HS-5 (cell line): Measurements from ENCODE around the gene RRAGA.
"Not testable (repeated sequence)": the region's sequence is repeated elsewhere in the genome, so short reads cannot be mapped to it uniquely, and the experiment has no call there.

ENCODE experiments used
- DNase-seq: peaks from one replicate; pipeline ENCODE4 v3.0.0-alpha.2; 2012; ENCODE audit warnings: low read depth

The RRAGA gene

GRCh38 chr9:19048966-19049916, at the start of gene RRAGA:
Gene RRAGA, plus strand, starts transcription at chr9:19049427. Its CDS starts 233 bp downstream, at chr9:19049660.
- peak; percentile 67 for DNase-seq

GRCh38 chr9:19000133-19000532, 49.1 kb upstream of the RRAGA start:
- DNase-seq = no peak

- DNase-seq = no peak
Observed at GRCh38 chr9:19009391-19009965, 39.7 kb upstream of the RRAGA start.

- DNase-seq = no peak
Observed at GRCh38 chr9:19018201-19018600, 31.0 kb upstream of the RRAGA start.

GRCh38 chr9:19020886-19021455, 28.3 kb upstream of the RRAGA start:
- no peak for DNase-seq

- DNase-seq = not testable (repeated sequence)
Observed at GRCh38 chr9:19021649-19022048, 27.6 kb upstream of the RRAGA start.

GRCh38 chr9:19022206-19022605, 27.0 kb upstream of the RRAGA start:
- DNase-seq = no peak

GRCh38 chr9:19023078-19023477, 26.1 kb upstream of the RRAGA start:
- DNase-seq = no peak

GRCh38 chr9:19026375-19026774, 22.9 kb upstream of the RRAGA start:
- DNase-seq = no peak

GRCh38 chr9:19027825-19028224, 21.4 kb upstream of the RRAGA start:
- no peak for DNase-seq

GRCh38 chr9:19028835-19029451, 20.3 kb upstream of the RRAGA start:
- DNase-seq = no peak

GRCh38 chr9:19030899-19031298, 18.3 kb upstream of the RRAGA start:
- DNase-seq = no peak

GRCh38 chr9:19032406-19032805, 16.8 kb upstream of the RRAGA start:
- DNase-seq = no peak

- no peak for DNase-seq
Observed at GRCh38 chr9:19033015-19033414, 16.2 kb upstream of the RRAGA start, which contains the start of gene SAXO1. Gene SAXO1, minus strand, starts transcription at chr9:19033209. Its CDS starts 301 bp downstream, at chr9:19032908.

- DNase-seq = no peak
Observed at GRCh38 chr9:19036611-19037010, 12.6 kb upstream of the RRAGA start.

GRCh38 chr9:19049917-19050636, 850 bp downstream of the RRAGA start:
- no peak for DNase-seq

- no peak for DNase-seq
Observed at GRCh38 chr9:19050637-19051591, 1.7 kb downstream of the RRAGA start.

- no peak for DNase-seq
Observed at GRCh38 chr9:19057033-19057432, 7.8 kb downstream of the RRAGA start.

GRCh38 chr9:19074229-19074628, 25.0 kb downstream of the RRAGA start:
- no peak for DNase-seq

- DNase-seq = no peak
Observed at GRCh38 chr9:19074836-19075235, 25.6 kb downstream of the RRAGA start.

GRCh38 chr9:19085295-19085694, 36.1 kb downstream of the RRAGA start:
- DNase-seq = no peak
